NAMALWA (cell line): Measurements from ENCODE around the gene SLC5A1.

ENCODE experiments used
- DNase-seq: peaks from one replicate; pipeline ENCODE4 v3.0.0-alpha.2; 2015; ENCODE audit warnings: low spot score

The SLC5A1 gene

DNA sequence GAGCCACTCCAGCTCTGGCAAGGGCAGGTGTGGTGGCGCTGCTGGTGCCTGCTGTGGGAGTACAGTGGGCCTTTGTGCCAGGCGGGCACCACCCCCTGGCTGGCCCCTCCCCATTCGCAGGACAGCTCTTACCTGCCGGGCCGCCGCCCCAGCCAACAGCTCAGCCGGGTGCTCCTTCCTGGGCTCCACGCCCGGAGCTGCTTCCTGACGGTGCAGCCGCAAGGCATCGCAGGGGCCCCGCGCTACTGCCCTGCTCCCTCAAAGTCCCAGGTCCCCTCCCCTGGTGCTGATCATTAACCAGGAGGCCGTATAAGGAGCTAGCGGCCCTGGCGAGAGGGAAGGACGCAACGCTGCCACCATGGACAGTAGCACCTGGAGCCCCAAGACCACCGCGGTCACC is at the start of gene SLC5A1:
TSS of gene SLC5A1 (plus strand) at position 338 of the 400 bp plus-strand sequence. CDS start at position 359, 21 bp downstream.
- no peak for DNase-seq

DNA sequence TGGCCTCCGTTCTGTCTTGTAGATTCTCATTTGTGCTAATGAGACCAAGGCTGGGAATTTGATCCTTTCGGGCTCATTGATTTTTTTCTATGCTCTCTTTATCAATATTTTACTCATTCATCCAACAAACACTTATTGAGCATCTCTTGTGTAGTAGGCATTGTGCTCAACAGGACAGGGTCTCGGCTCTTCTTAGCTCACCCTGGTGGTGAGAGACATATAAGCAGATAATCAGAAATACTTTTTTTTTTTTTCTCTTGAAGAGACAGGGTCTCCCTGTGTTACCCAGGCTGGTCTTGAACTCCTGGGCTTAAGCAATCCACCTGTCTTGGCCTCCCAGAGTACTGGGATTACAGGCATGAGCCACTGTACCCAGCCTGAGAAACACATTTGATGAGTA is 48.0 kb upstream of the SLC5A1 start:
- peak; percentile 48 for DNase-seq

GRCh38 chr22:31995807-31996206 is 47.3 kb upstream of the SLC5A1 start:
- no peak for DNase-seq

DNA sequence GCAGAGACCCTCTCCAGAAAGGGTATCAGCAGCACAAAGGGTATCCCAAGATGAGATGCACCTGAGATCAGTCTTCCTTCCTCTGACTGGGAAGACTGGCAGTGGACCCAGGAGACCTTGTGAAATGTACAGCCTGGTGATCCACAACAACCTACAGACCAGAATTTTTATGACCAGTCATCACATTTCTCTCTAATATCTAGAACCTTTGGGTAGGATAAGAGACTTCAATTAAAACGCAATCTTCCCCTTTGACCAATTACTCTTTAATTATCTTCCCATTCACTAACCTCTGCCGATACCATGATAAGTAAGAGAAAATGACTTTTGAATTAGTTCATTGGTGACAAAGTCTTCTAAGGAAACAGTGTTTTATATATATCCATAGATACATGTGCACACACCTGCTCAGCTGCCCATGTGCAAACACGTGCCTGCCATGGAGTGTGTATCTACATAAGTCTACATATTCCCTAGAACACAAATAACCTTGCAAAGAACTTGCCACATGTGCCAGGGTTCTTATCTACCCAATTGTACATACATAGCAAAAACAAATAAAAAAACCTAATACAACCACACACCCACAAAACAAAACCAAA is 44.2 kb upstream of the SLC5A1 start:
- no peak for DNase-seq

GRCh38 chr22:32000181-32000580 is 42.9 kb upstream of the SLC5A1 start:
- DNase-seq: no peak

- DNase-seq: no peak
Observed at GRCh38 chr22:32005453-32005852, 37.6 kb upstream of the SLC5A1 start.

- no peak for DNase-seq
Observed at GRCh38 chr22:32013200-32013599, 29.9 kb upstream of the SLC5A1 start.

DNA sequence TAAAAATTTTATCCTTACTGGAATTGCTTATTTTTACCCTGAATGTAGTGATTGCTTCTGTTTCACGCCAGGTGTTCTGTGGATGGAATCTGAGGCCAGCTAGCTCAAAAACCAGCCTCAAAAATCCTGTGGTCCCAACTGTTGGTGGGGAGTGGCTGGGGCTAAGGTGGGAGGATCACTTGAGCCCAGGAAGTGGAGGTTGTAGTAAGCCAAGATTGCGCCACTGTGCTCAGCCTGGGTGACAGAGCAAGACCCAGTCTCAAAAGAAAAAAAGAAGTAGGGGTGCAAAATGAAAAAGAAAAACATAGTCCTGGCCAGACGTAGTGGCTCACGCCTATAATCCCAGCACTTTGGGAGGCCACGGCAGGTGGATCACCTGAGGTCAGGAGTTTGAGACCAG is 27.0 kb upstream of the SLC5A1 start:
- DNase-seq: no peak

DNA sequence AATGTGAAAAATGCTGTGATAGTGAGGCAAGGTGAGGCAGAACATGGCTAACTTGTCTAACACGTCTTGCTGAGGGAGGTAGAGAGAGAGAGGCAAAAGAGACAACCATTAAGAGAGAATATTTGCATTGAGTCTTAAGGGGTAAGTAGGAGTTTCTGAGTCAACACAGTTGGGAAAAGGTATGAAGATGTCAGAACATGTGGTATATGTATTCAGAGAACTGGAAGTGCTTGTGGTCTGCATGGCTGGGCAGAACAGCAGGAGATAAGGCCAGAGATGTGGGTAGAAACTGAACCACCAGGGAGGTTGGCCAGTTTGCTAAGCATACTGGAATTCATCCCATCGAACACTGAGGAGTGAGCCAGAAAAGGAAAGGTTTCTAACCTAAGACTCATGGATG is 25.0 kb upstream of the SLC5A1 start:
- no peak for DNase-seq

DNA sequence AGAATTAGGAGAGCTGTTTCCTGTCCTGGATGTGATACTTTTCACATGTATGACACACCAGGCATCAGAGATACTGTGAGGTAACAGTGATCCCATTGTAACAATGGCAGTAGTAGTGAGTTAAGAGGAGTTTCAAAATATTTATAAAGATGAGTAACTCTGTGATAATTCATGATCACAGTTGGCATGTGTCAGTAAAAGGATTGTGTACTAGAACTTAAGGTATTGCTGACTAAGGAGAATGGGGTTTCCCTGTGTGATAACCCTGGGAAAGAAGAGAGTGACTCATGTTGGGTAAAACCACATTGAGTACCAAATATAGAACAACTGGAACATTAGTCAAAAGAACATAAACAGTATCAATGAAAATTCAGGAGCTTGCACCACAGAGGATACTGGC is 22.9 kb upstream of the SLC5A1 start:
- no peak for DNase-seq

GRCh38 chr22:32021716-32022115 is 21.3 kb upstream of the SLC5A1 start:
- no peak for DNase-seq

DNA sequence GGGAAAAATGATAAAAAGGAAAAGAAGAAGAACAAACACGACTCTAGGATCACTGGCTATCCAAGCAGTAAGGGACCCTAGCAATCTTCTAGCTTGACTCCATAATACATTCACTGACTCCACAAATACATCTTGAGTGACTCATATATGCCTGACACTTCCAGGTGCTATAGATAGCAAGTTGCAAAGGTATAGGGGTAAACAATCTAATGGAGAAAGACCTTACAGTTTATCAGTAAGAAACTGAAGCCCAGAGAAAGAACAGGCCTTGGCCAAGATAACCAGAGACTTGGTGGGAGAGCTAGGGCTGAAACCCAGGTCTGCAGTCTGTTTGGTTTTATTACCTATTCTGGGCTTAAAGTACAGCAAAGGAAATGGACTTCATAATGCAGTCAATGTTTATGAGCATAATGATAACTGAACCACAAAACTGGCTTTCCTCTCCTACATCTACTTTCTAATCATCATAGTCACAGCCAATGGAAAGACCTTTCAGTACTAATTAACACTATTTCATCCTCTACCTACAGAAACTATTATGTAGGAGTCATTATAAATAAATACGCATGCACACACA is 19.7 kb upstream of the SLC5A1 start:
- no peak for DNase-seq

DNA sequence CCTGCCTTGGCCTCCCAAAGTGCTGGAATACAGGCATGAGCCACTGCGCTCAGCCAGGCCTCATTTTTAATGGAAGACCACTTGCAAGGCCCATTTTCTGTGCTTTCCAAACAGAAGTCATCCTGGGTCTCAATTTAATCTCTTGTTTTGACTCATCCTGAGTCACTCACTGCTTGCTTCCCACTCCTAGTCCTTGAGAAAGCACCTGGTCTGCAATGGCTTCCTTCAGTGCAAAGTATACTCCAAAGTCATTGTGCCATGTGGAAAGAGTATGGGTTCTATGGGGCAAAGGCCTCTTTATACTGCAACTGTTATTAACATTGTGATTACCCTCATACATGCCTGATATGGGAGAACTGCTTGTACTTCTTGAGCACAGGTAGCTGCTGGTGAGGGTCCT is 18.3 kb upstream of the SLC5A1 start:
- DNase-seq: no peak

GRCh38 chr22:32030518-32031247 is 12.4 kb upstream of the SLC5A1 start:
- no peak for DNase-seq

- DNase-seq: no peak
Observed at GRCh38 chr22:32031466-32031865, 11.6 kb upstream of the SLC5A1 start.

- DNase-seq: no peak
Observed at GRCh38 chr22:32034275-32034674, 8.8 kb upstream of the SLC5A1 start.

- no peak for DNase-seq
Observed at GRCh38 chr22:32037236-32037635, 5.8 kb upstream of the SLC5A1 start.

DNA sequence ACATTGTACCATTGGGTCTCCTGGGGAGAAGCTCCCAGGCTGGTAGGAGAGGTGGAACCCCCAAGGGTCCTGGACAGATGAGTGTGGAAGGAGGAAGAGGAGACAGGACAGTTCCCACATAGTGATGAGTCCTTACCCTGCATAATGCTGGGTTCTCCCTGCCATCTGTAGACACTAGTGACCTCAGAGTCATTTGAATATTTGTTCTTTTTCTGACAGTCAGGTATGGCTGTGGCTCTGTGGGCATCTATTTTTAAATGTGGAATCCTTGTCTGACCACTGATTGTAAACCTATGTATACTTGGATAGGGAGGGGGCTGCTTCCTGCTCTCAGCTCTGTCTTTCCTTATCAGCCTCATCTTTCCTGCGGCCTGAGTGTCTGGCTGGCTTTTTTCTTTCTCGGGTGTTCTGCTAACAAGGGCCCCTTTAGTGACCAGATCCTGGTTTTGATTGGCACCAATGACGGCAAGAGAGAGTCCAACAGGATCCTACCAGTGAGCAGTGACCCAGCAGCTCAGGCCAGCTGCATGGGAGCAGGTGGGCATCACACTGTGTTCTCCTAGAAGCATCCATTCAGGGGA is 2.6 kb upstream of the SLC5A1 start:
- no peak for DNase-seq

- DNase-seq: no peak
Observed at GRCh38 chr22:32043391-32043790, 330 bp downstream of the SLC5A1 start.

GRCh38 chr22:32044477-32044876 is 1.4 kb downstream of the SLC5A1 start:
- DNase-seq: no peak

DNA sequence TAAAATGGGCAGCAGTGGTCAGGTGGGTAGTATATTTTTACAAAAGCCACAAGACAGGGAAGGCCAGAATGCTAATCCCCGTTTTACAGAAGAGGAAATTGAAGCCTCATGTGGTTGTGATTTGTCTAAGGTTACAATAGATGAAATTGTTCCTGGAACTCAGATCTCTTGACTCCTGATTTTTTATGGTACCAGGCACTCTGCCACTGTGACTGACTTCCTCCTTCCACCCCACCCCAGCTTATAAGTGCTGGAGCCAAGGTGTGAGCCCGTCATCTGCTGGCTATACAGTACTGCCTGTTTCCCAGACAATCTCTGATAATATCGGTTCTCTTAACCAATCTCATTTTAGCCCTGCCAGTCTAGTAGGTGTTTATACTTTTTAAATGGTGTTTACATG is 1.9 kb downstream of the SLC5A1 start:
- no peak for DNase-seq

DNA sequence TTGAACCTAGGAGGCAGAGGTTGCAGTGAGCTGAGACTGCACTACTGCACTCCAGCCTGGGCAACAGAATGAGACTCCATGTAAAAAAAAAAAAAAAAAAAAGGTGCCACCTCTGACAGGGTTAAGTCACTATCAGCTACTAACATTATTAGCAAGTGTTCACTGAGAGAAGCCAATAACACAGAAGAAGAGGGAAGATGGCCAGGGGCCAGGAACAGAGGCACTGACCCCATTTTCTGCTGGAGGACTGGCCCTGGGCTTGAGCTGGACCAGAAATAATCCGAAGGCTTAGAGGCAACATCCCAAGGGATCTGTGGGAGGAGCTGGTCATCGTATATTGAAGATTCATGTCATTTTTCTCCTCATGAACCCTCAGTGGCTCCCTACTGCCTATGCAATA is 5.0 kb downstream of the SLC5A1 start:
- no peak for DNase-seq
